GF-D8 (cell line): ENCODE data around the gene KATNBL1.

ENCODE experiments used
- DNase-seq: peaks from one replicate; lab custom pipeline; 2025; lab: John Stamatoyannopoulos, UW

The KATNBL1 gene

DNA sequence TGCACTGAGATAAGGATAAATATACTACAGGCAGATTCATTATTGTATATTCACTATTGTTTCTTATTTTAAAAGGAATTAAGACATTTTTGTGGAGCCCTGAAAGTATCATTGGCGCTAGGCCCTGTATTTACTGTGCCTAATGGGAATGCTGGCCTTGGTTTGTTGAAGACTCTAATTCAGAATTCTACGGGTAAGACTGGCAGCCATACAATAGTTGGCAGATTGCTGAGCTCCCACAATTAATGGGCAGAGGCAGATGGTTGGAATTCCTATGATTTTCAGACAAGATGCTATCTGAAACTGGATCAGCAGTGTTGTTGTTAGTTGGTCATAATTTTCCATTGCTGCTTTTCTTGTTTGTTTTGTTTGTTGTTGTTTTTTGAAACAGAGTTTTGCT is 93.3 kb downstream of the KATNBL1 start:
- DNase-seq: no peak

DNA sequence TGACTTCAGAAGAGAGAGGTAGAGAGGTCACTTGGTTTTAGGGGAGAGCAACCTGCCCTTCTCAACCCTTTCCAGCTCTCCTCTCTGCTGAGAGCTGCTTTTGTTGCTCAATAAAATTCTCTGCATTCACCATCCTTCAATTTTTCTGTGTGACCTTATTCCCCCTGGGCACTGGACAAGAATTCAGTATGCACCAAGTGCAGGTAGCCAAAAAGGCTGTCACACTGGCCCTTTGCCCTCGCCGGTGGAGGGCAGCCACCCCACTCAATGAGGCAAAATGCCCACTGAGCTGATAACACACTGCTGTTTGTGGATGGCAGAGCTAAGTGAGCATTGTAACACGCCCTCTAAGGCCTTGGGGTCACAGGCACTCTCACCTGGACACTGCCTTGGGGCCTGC is 95.2 kb downstream of the KATNBL1 start:
- no peak for DNase-seq

DNA sequence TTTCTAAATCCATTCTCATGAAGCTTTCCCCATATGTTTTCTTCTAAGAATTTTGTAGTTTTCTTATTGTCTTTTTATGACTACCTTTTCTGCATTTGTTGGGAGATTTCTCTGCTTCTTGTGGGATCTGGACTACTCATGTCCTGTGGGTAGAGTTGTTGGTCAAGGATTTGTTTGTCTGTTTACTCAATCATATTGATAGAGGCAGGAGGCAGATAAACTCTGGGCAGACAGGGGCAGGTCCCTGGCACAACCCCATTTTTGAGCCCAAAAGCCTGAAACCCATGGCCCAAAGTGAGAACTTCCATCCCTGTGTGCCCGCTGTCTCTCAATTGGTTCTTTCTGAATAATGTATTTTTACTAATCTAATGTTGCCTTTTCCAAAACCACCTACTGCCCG is 95.7 kb downstream of the KATNBL1 start:
- DNase-seq: no peak

DNA sequence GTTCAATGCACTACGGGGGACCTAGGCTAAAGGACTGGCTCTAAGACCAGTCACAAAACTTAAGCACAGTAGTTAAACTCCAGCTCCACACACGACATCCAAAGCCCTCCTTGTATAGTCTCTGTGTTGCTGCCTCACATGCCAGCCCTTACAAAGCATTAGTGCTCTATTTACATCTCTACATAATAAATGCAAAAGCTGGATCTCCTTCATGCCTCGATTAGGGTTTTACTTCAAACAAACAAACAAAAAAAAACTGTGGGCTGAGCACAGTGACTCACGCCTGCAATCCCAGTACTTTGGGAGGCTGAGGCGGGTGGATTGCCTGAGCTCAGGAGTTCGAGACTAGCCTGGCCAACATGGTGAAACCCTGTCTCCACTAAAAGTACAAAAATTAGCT is 98.4 kb downstream of the KATNBL1 start:
- no peak for DNase-seq

DNA sequence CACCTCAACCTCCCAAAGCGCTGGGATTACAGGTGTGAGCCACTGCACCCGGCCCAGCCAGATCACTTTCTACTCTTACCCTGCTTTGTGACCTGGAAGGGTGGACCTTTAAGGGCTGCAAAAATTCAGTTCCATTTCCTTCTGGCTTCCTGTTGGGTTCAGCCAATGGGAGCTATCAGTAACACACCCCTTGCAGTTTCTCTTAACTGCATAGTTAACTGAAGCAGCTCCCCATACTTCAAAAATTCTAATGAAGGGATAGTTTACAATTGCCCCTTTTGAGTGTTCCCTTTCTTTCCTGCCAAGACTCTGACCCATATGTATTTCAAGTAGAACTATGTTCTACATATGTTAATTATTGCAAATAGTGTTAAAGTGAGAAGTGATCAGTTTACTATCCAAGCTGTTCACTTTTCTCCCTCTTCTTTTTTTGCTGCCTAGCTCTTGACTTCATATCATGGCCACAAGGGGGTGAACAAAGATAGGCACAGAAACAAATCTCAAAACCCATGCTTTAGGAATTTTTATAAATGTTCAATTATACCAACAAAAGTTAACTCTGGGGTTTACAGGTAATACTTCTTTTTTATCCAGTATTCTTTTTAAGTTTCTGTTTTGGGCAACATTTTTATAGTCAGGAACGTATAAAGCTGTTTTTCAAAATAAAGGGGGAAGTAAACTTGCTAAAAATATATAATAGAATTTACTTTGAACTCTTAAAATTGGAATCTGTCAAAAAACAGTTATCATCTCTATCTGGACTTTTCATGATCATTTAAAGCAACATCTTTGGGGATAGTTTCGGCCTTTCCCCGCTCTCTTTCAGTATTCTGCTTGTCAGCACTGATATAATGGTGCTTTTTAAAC is 99.9 kb downstream of the KATNBL1 start:
- no peak for DNase-seq

DNA sequence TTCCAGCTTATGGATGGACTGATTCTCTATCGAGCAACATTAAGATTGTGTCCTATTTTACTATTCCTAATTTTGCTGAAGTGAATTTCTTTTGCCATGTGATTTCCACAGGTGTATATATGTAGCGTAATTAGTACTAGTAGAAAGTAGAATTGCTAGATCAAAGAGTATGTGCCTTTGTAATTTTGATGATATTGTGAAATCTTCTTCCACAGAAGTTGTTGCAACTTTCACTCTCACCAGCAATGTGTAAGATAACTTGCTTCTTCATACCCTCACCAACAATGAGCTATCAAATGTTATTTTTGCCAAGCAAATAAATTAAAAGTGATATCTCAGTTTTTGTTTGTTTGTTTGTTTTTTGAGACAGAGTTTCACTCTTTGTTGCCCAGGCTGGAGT is 102.6 kb downstream of the KATNBL1 start:
- no peak for DNase-seq

DNA sequence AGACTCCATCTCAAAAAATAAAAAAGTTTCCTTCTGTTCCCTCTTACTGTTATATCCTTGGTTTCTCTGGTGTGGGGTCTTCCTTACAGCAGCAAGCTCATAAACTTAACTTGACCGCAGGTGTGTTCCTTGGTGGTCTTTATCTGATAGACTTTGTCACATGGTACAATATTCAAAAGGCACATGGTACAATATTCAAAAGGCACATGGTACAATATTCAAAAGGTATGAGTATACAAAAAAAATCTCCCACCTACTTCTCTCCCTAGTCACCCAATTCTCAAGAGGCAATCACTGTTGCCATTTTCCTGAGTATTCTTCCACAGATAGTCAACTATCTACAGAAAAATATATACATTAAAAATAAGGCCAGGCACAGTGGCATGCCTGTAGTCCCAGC is 103.5 kb downstream of the KATNBL1 start:
- DNase-seq: no peak

DNA sequence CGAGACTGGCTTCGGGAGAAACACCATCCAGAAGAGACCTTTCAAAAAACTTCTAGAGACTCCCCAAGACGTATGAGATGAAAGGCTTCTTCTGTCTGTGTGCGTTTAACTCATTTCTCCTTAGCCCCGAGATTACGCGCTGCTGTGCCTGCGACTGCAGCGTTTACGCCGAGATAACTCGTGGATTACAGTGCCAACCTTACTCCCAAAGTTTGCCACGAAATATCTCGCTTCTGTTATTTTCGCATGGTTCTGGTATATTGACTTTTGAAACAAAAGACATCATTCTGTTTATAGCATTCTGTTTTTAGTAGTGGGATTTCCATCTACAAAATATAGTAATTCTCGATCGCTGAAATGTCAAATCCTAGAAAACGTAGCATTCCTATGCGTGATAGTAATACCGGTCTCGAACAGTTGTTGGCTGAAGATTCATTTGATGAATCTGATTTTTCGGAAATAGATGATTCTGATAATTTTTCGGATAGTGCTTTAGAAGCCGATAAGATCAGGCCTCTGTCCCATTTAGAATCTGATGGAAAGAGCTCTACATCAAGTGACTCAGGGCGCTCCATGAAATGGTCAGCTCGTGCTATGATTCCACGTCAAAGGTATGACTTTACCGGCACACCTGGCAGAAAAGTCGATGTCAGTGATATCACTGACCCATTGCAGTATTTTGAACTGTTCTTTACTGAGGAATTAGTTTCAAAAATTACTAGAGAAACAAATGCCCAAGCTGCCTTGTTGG is 107.5 kb downstream of the KATNBL1 start:
- no peak for DNase-seq

DNA sequence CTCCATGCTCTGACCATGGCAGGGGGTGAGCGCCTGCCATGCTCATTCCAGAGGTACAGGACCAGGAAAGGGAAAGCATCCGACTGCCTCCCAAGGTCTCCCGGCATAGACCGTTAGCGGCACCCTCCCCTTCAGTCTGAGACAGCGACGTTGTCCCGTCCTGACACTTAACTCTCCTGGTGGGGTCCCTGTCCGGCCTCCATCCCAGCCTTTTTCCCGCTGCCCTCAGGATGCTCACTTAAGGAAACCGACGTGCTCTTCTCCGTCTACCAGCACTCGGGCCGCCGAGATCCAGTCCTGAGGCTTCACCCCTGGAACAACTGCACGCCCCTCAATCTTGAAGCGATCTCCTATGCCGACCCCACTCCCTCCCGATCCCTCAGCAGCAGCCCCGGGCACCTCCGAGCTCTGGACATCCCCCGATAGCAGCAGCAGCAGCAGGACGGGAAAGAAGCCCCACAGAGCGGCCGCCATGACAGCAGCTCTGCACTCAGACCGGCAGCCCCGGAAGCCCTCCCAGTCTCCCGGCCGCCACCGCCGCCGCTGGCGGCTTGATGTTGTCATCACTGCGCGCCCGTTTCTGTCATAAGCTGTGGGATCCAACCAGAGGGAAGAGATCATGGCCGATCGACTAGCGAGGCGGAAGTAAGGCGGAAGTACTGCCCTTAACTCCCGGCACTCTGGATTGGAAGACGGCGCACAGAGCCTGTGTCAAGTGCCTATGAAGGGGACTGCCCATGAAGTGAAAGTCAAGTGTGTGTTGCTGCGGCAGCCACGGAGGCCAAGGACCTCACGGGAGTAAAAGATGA is 108.3 kb downstream of the KATNBL1 start, which contains the start of the genes EMC7 and PGBD4:
Gene EMC7, minus strand, starts transcription at position 497 of the 809 bp plus-strand sequence. Its CDS starts 23 bp downstream, at position 474.
Gene PGBD4, plus strand, starts transcription at position 718 of the 809 bp plus-strand sequence. CDS start 449 bp downstream, outside the sequence.
- peak; percentile 87 for DNase-seq

DNA sequence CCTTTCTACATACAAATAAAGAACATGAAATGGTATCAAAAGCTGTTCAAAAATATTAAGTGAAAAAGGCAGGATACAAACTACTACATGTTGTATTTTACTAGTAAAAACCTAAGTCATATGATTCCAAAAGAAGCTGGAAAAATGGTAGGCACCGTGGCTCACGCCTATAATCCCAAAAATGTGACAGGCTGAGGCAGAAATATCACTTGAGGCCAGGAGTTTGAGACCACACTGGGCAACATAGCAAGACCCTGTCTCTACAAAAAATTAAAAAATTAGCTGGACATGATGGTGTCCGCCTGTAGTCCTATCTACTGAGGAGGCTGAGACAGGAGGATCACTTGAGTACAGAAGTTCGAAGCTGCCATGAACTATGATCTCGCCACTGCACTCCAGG is 110.0 kb downstream of the KATNBL1 start:
- no peak for DNase-seq
